ENCODE results near the gene PLEKHA6. TPM values are rescaled to one million over a fixed set of nuclear protein-coding genes. Genes with fewer than 3 reads are reported as not detected.

Gene PLEKHA6, protein sequence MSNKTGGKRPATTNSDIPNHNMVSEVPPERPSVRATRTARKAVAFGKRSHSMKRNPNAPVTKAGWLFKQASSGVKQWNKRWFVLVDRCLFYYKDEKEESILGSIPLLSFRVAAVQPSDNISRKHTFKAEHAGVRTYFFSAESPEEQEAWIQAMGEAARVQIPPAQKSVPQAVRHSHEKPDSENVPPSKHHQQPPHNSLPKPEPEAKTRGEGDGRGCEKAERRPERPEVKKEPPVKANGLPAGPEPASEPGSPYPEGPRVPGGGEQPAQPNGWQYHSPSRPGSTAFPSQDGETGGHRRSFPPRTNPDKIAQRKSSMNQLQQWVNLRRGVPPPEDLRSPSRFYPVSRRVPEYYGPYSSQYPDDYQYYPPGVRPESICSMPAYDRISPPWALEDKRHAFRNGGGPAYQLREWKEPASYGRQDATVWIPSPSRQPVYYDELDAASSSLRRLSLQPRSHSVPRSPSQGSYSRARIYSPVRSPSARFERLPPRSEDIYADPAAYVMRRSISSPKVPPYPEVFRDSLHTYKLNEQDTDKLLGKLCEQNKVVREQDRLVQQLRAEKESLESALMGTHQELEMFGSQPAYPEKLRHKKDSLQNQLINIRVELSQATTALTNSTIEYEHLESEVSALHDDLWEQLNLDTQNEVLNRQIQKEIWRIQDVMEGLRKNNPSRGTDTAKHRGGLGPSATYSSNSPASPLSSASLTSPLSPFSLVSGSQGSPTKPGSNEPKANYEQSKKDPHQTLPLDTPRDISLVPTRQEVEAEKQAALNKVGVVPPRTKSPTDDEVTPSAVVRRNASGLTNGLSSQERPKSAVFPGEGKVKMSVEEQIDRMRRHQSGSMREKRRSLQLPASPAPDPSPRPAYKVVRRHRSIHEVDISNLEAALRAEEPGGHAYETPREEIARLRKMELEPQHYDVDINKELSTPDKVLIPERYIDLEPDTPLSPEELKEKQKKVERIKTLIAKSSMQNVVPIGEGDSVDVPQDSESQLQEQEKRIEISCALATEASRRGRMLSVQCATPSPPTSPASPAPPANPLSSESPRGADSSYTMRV
- total RNA-seq = 0.89 and 1.5 TPM in 2 replicates

DNA sequence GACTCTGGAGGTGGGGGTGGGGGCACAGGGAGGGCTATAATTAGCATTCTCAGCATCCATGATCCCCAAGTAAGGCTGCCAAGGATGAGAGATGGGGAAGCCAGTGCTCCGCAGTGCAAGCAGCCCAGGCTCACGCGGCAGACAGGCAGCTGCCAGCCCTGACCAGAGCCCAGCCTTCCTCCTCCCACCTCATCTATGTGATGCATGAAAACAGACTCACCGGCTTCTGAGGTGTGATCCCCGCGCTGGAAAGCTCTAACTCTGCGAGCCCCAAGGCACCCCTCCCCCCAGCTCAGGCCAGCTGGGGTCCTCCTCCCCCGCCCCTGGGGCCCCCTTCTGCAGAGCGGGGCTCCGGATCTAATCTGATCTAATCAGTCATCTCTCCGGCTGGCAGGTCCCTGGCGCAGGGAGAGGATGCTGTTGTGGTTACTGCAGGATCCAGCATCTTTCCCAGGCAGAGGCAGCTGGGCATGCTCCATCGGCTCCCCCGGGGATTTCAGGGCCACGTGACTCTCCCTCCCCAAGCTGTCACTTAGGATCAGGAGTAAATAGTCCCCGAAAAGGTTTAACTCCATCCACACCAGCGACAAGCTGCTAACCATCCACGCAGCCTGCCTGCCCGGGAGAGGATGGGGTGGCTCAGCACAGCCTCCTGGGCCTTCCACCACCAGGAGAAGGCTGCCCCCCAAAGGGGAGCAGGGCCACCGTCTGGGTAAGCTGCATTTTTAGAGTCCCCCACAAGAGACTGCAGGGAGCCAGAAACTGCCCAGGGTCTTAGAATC lies at the start of gene PLEKHA6:
PLEKHA6 (minus strand) TSS at position 456 of the 782 bp plus-strand sequence. CDS start 86,202 bp downstream, outside the sequence.
- peak in 1 of 2 donors; percentile 24 for DNase-seq (ENCODE audit: low read depth in 2 of 2)

- no peak for DNase-seq (ENCODE audit: low read depth in 2 of 2)
These were observed 49.4 kb upstream of the PLEKHA6 start for GRCh38 chr1:204409123-204409522.

DNA sequence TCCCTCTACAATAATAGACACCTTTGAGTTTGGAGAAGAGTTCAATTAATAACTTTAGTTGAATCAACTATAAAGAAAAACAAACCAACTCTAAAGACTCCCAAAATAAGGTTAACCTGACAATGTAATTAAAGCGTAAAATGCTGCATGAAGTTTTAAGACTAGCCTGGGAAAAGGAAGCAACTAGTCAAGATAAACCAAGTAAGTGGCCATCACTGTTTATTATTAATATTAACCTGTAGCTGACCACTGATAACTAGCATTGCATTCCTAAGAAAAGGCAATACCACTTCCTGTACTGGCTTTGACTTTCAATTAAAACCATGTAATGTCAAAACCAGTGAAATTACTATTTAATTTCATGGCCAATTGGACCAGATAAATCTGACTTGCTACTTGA lies 48.9 kb upstream of the PLEKHA6 start:
- DNase-seq (ENCODE audit: low read depth in 2 of 2) = no peak

GRCh38 chr1:204408074-204408507 lies 48.4 kb upstream of the PLEKHA6 start:
- DNase-seq (ENCODE audit: low read depth in 2 of 2) = peak in 1 of 2 donors; percentile 65

DNA sequence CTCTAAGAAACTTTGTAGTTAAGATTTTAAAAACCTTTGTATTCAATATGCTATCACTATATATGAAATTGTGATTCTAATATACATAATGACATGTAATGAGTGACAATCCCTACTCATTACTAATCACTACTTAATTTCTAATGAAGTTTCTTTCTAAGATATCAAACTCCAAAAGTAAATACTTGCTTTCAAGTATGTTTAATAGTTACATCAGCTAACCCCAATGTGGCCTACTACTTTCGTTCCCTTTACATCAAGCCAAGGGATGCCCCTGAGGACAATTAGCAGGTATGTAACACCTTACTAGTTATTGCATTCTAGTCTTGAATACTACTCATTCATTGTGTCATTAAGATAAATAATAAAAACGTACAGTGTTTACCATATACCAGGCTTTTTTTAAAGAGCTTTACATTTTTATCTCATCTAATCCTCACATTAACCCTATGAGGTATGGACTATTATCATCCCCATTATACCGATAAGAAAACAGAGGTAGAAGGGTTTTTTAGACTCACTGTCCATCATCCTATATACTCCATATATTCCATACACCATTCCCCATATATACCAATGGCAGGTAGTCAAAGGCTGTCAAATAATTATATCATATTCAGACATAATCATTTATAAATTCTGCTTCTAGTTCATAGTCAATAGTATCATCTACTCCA lies 47.7 kb upstream of the PLEKHA6 start:
- DNase-seq (ENCODE audit: low read depth in 2 of 2) = no peak

- DNase-seq (ENCODE audit: low read depth in 2 of 2) = no peak
These were observed 46.9 kb upstream of the PLEKHA6 start for GRCh38 chr1:204406621-204407020.

- no peak for DNase-seq (ENCODE audit: low read depth in 2 of 2)
These were observed 46.3 kb upstream of the PLEKHA6 start for GRCh38 chr1:204405988-204406387.

DNA sequence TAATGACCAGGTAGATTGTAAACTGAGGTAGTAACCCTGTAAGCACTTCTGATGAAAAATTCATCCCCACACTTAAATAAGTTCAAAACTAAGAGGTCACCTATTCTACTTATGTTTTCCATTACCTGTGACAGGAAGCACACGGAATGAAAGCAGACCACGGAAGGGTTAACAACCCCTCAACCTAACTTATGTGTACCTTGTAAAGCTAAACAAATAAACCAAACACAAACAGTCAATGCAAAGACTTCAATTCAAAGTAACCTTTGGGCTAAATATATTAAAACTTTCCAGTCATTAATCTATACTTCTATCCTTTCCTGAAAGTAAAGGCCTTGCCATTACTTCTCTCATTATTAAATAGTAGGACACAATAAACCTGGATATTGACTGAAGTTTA lies 44.9 kb upstream of the PLEKHA6 start:
- no peak for DNase-seq (ENCODE audit: low read depth in 2 of 2)

DNA sequence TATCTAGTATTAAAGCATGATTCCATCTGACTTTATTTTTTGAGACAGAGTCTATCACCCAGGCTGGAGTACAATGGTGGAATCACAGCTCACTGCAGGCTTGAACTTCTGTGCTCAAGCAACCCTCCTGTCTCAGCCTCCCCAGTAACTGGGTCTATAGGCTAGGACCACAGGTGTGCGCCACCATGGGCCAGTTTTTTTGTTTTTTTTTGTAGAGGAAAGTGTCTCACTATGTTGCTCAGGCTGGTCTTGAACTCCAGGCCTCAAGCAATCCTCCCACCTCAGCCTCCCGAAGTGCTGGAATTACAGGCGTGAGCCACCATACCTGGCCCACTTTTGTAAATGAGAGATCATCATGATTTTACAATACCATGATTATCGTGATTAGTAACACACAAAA lies 42.7 kb upstream of the PLEKHA6 start:
- no peak for DNase-seq (ENCODE audit: low read depth in 2 of 2)

GRCh38 chr1:204401730-204402129 lies 42.0 kb upstream of the PLEKHA6 start:
- DNase-seq (ENCODE audit: low read depth in 2 of 2) = no peak

GRCh38 chr1:204400882-204401510 lies 41.3 kb upstream of the PLEKHA6 start:
- no peak for DNase-seq (ENCODE audit: low read depth in 2 of 2)

DNA sequence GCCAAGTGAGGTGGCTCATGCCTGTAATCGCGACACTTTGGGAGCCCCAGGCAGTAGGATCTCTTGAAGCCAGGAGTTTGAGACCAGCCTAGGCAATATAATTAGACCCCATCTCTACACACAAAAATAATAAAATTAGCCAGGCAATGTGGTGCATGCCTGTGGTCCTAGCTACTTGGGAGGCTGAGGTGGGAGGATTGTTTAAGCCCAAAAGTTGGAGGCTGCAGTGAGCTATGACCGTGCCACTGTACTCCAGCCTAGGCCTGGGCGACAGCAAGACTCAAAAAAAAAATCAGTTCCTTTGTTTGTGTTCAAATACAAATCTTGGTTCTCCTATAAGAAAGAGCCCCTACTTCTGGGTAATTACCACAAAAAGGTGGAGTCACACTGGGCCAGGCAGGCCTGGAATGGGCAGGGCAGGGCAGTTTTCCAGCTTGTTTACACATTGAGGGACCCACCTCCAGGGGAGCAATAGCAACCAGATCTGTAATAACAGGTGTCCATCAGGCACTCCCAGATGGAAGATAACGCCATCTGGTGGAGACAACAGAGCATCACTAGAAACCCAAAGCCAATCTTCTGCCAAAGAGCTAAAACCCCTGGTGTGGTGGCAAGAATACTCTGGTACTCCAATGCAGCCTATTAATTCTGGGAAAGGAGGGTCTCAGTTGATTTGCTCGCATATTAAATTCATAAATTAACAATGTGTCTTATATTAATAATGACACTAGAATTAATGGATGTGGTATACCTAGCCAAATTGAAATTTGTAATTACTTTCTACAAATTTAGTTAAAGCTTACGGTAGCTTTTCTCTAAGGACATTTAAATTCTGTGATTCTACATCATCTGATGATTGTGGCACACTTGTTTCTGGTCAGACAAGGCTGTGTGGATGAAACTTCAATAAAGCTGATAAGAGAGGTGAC lies 38.7 kb upstream of the PLEKHA6 start:
- DNase-seq (ENCODE audit: low read depth in 2 of 2) = peak; percentile 83 to 87

DNA sequence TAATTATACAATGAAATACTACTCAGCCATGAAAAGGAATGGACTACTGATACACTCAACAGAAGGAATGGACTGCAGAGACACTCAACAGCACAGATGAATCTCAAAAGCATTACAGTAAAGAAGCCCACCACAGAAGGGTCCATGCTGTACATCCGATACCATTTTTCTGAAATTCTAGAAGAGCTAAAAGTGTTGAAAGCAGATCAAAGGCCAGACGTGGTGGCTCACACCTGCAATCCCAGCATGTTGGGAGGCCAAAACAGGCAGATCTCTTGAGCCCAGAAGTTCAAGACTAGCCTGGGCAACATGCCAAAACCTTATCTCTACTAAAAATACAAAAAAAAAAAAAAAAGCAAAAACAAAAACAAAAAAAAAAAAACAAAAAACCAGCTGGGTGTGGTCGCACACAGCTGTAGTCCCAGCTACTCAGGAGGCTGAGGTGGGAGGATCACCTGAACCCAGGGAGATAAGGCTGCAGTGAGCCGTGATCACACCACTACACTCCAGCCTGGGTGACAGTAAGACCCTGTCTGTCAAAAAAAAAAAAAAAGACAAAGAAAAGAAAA lies 36.4 kb upstream of the PLEKHA6 start:
- no peak for DNase-seq (ENCODE audit: low read depth in 2 of 2)

DNA sequence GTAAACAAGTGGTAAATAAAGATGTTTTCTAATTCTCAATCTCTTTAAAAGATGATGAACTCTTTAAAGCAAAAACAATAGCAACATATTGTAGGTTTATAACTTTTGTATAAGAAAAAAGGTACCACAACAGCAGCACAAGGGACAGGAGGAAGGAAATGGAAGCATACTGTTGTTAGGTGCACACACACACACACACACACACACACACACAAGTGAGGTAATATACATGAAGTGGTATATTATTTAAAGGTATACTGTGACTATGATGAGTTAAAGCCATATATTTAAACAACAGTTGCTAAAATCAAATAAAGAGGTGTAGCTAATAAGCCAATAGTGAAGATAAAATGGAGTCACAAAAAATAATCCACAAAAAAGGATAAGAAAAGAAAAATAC lies 31.9 kb upstream of the PLEKHA6 start:
- DNase-seq (ENCODE audit: low read depth in 2 of 2) = no peak

DNA sequence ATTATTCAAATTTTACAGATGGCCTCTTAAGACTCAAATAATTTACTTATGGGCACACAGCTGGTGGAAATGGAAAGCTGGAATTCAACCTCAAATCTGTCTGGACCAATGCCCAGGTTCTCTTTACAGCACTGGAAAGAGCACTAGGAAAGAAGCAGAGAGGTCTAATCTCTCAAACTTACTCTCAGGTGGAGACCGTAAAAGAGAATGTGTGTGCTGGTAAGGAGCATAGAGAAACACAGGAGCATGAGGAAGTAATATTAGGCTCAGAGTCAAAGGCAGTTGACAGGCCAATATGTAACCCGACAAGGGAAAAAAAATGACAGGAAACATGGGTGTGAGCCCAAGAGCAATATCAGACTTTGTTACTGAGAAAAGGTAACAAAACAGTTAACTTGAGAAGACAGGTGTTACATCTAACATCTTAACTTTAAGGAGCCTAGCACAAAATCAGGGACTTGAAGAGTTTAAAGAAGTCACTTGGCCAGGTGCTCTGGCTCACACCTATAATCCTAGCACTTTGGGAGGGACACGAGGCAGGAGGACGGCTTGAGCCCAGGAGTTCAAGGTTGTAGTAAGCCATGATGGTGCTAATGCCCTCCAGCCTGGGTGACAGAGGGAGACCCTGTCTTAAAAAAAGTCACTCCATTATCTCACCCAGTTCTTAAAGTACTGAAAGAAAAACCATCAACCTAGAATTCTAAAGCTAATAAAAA lies 31.2 kb upstream of the PLEKHA6 start:
- no peak for DNase-seq (ENCODE audit: low read depth in 2 of 2)

DNA sequence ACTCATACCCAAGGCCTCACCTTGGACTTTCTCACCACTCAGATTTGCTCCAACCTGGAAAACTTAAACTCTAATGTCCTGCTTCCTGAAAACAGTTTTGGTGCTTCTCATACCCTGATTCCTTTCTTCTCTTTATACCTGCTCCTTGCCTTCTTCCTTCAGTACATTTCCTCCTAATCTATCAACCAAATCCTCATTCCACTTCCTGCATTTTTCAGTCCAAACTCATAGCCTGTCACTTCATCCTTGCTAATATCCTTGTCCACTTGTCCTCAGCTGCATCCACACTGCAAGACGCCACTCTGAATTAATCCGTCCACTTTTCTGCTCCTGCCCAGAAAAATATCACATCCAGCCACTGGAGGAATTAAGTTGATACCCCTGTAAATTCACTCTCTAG lies 26.0 kb upstream of the PLEKHA6 start:
- no peak for DNase-seq (ENCODE audit: low read depth in 2 of 2)

DNA sequence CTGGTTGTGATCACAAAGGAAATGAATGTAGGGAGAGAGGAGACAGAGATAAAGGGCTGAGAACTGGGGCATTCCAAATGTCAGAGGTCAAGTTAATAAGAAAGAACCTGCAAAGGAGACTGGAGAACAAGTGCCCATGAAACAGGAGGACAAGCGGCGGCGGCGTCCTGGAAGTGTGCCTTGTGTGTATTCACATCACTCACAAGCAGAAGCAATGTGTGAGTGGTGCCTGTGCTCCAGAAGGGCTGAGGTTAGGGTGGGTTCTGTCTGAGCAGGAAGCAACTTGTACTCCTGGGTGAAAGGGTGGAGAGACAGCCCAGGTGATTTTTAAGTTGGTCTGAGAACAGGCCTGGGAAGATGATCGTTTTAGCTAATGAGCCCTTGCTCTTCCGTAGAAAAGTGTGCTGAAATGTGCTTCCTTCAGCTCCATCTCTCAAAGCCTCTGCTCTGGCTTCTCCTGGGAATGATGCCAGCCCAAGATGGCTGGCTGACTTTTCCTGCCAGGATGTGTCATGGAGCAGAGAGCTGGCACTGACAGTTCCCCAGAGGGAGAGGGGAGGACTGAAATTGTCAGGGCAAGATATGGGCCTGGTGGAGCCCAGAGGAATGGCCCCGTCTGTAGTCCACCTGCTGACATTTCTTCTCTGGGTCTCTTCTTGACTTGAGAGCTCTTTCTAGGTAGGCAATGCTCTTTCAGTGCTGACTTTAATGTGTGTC lies 25.1 kb upstream of the PLEKHA6 start:
- peak in 1 of 2 donors; percentile 60 for DNase-seq (ENCODE audit: low read depth in 2 of 2)
